ENCODE data around the gene AFF2. TPM values are rescaled to one million over a fixed set of nuclear protein-coding genes. Genes with fewer than 3 reads are reported as not detected.

Gene AFF2
- total RNA-seq, 4 donors from 2014 or later = 0.05 to 1.0 (median 0.23) TPM

GRCh38 chrX:148813967-148814366, 313.6 kb downstream of the AFF2 start:
- no peaks in the 10 kb centered on the region for H3K9me3 ChIP-seq
- H3K4me3 ChIP-seq = no peak overlapping the region
- DNase-seq (no peak), ATAC-seq (no peak)
- H3K27ac ChIP-seq = no peak overlapping the region
- no peaks in the 10 kb centered on the region for H3K4me1 ChIP-seq
- intact Hi-C loops (cut with DNase I; ENCODE audit: low total_unique reads) = no loop called here
- H3K27me3 ChIP-seq = no peaks in the 10 kb centered on the region
- in situ Hi-C loops (cut with MboI; ENCODE audit: low sequenced_read_pairs in 4 of 4) = no loop called here
- TF ChIP-seq CTCF (IDR thresholded peaks at IDR 0.05 in 4 of 5, conservative IDR thresholded peaks at IDR 0.05 in 1 of 5) = no peak
- no peaks in the 10 kb centered on the region for H3K36me3 ChIP-seq

DNA sequence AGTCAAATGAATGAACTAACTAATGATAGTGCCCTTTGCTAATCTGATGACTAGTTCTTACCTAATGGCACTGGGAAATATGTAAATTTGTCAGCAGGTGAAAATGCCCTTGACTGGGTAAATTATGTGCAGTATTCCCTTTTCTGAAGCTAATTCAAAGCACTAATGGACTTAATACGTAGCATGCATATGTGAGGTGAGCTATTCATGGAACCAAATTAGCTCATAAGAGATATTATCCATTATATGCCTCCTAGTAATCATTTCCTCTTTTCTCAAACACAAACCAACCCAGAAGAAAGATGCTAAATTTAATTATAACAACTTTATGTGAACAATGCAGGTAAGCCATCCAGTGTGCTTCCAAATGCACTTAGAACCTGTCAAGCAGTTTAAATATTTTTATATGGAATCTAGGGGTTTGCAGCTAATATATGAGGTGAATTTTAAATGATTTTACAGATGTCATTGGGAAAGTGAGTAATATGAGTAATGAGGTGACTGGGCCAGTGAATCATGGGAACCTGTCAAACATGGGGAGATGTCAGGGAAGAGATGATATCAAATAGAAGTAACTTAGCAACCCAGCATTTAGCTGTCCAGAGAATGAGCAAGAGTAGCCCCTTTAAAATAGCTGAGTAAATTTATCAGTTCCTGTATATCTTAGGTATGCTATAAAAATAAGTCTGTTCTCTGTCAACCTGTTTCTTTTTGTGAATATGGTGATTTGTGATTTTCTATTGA, 315.0 kb downstream of the AFF2 start:
- intact Hi-C loops (cut with DNase I; ENCODE audit: low total_unique reads) = no loop called here
- no peak for ATAC-seq

GRCh38 chrX:148823986-148824385, 323.6 kb downstream of the AFF2 start:
- in situ Hi-C loops (cut with MboI; ENCODE audit: low sequenced_read_pairs in 4 of 4) = no loop called here
- ATAC-seq (no peak), DNase-seq (no peak)
- Histone ChIP-seq H3K27me3 (no peaks in the 10 kb centered on the region), H3K36me3 (no peaks in the 10 kb centered on the region), H3K4me1 (no peaks in the 10 kb centered on the region), H3K27ac (no peak overlapping the region), H3K4me3 (no peak overlapping the region), H3K9me3 (no peaks in the 10 kb centered on the region)
- no peak for TF ChIP-seq POLR2A (IDR thresholded peaks at IDR 0.05)
- TF ChIP-seq CTCF (IDR thresholded peaks at IDR 0.05 in 4 of 5, conservative IDR thresholded peaks at IDR 0.05 in 1 of 5) = no peak
- intact Hi-C loops (cut with DNase I; ENCODE audit: low total_unique reads) = no loop called here

More for the DNA sequence above, 315.0 kb downstream of the AFF2 start:
- Histone ChIP-seq H3K27me3 (no peaks in the 10 kb centered on the region), H3K4me3 (no peak overlapping the region), H3K36me3 (no peaks in the 10 kb centered on the region), H3K27ac (no peak overlapping the region), H3K4me1 (no peaks in the 10 kb centered on the region), H3K9me3 (no peaks in the 10 kb centered on the region)
- in situ Hi-C loops (cut with MboI; ENCODE audit: low sequenced_read_pairs in 4 of 4) = no loop called here
- TF ChIP-seq CTCF (IDR thresholded peaks at IDR 0.05 in 4 of 5, conservative IDR thresholded peaks at IDR 0.05 in 1 of 5) (no peak), POLR2A (IDR thresholded peaks at IDR 0.05) (no peak)
- no peak for DNase-seq

GRCh38 chrX:148825696-148826095, 325.3 kb downstream of the AFF2 start:
- DNase-seq (no peak), ATAC-seq (no peak)
- Histone ChIP-seq H3K4me1 (no peaks in the 10 kb centered on the region), H3K36me3 (no peaks in the 10 kb centered on the region), H3K9me3 (no peaks in the 10 kb centered on the region), H3K27ac (no peak overlapping the region), H3K27me3 (no peaks in the 10 kb centered on the region), H3K4me3 (no peak overlapping the region)
- TF ChIP-seq CTCF (IDR thresholded peaks at IDR 0.05 in 4 of 5, conservative IDR thresholded peaks at IDR 0.05 in 1 of 5) (no peak), POLR2A (IDR thresholded peaks at IDR 0.05) (no peak)
- in situ Hi-C loops (cut with MboI; ENCODE audit: low sequenced_read_pairs in 4 of 4) = no loop called here
- intact Hi-C loops (cut with DNase I; ENCODE audit: low total_unique reads) = no loop called here

- in situ Hi-C loops (cut with MboI; ENCODE audit: low sequenced_read_pairs in 4 of 4) = no loop called here
- Histone ChIP-seq H3K4me1 (no peaks in the 10 kb centered on the region), H3K27ac (no peak overlapping the region), H3K9me3 (no peaks in the 10 kb centered on the region), H3K4me3 (no peak overlapping the region), H3K27me3 (no peaks in the 10 kb centered on the region), H3K36me3 (no peaks in the 10 kb centered on the region)
- no peak for TF ChIP-seq CTCF (IDR thresholded peaks at IDR 0.05 in 4 of 5, conservative IDR thresholded peaks at IDR 0.05 in 1 of 5)
- TF ChIP-seq POLR2A (IDR thresholded peaks at IDR 0.05) = no peak
- ATAC-seq (no peak), DNase-seq (no peak)
- intact Hi-C loops (cut with DNase I; ENCODE audit: low total_unique reads) = no loop called here
These were observed 336.3 kb downstream of the AFF2 start for GRCh38 chrX:148836741-148837140.
